NCI-H345 treated with DMSO at 0.1 percent for 48 hours (cell line): Measurements from ENCODE around the gene RPTOR.

Experiments used
- DNase-seq: peaks from one replicate; lab custom pipeline; 2025; ENCODE audit not compliant: unreplicated experiment; lab: John Stamatoyannopoulos, UW

Gene RPTOR

DNA sequence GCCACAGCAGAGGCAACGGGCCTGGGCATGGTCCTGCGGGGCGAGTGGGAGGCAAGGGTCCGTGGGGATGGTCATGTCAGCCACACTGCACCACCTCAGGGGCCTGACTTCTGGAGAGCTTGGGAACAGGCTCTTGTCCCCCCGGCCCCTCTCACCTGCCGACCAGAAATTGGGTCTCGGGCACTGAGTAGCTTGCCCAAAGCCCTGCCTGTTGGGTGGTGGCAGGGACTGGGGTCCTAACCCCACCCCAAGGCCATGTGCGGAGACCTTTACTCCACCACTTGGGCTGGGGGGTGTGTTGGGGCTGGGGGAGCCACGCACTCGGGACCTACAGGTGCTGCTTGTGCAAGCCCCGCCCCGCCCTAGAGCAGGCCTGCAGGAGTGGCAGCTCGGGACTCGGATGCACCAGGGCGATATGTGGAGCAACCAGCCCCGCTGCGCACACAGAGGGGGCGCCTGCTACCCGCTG is 422.8 kb downstream of the RPTOR start:
- DNase-seq: no peak

DNA sequence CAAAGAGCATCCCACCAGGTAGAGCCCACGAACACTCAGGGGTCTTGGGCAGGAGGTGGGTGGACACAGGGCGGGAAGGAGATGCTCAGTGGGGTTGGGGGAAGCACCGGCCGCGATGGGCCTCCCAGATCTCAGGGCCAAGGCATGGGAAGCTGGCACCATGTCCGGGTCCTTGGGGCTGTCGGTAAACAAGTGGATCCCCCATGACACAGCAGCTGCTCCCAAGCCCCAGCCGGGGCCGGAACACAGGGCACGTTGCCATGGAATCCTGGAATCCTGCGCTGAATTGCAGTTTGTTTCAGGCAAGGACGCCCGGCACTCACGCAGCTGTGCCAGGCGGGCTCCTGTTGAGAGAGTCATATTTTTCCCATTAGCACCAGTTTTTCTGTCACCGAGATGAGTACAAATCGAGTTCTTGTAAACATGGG is 424.0 kb downstream of the RPTOR start:
- DNase-seq: peak; percentile 67

DNA sequence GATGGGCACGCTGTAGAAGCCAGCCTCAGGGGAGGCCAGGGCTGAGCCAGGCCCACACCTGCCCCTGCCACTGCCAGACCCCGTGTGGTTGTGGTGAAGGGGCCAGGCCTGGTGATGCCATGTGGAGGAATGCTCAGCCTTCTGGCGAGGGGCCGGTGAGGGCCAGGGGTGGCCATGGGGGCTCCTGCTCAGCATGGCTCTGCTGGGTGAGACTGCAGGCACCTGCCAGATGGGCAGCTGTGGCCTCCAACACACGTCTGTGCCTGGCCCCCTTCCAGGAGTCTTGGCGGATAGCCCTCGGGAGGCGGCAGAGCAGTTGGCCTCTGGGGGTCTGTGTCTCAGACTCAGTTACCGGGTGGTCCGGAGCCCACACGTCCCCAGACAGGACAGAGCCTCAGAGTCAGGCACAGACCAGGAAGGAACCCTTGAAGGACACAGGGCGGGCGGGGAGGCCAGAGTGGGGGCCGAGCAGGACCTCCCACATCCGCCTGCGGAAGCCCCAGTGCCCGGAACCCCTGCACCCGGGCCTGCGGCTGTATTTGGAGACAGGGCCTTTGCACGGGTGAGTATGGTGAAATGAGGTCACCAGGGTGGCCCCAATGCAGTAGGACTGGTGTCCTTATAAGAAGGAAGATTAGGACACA is 424.5 kb downstream of the RPTOR start:
- no peak for DNase-seq

DNA sequence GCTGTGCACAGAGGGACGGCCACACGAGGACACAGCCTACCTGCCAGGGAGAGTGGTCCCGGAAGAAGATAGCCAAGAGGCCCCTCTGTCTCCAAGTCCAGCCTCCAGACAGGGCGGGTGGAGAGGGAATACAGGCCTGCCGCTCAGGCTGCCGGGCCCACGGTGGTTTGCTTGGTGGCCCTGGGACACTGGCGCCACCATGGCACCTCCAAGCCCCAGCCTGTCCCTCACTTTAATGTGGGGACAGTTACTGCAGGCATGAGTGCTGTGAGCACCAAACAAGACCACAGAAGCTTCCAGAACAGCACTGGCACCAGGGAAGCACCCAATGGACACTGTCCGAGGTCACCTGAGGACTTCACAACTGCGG is 425.0 kb downstream of the RPTOR start:
- no peak for DNase-seq

DNA sequence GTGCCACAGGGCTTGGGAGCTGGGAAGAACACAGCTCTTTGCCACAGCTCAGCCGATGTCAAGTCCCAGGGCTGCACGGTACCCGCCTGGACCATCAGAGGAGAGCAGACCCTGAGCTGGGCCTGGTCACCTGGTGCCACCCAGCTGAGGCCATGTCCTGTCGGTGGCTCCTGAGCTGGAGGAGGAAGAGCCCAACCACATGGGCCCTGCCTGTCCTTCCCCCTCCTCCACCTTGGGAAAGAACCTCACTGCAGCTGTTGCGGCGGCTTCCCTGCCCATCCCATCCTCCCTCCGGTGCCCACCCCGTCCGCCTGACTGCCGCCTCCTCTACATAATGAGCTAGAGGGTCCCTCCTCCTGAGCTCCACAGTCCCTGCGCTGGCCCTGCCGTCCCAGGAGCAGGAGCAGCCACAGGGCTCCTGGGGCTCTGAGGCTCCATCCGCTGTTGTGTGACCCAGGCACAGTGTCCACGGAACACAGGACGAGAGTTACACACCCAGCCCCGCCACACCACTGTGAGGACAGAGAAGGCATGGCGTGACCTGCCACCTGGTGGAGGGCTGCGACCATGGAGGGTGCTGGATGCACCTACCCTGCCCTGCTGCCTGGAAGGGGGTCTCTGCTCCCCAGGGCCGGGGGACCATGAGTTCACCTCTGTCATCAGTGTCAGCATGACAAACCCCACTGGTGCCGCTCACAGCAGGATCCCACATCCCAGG is 425.6 kb downstream of the RPTOR start:
- DNase-seq: no peak

DNA sequence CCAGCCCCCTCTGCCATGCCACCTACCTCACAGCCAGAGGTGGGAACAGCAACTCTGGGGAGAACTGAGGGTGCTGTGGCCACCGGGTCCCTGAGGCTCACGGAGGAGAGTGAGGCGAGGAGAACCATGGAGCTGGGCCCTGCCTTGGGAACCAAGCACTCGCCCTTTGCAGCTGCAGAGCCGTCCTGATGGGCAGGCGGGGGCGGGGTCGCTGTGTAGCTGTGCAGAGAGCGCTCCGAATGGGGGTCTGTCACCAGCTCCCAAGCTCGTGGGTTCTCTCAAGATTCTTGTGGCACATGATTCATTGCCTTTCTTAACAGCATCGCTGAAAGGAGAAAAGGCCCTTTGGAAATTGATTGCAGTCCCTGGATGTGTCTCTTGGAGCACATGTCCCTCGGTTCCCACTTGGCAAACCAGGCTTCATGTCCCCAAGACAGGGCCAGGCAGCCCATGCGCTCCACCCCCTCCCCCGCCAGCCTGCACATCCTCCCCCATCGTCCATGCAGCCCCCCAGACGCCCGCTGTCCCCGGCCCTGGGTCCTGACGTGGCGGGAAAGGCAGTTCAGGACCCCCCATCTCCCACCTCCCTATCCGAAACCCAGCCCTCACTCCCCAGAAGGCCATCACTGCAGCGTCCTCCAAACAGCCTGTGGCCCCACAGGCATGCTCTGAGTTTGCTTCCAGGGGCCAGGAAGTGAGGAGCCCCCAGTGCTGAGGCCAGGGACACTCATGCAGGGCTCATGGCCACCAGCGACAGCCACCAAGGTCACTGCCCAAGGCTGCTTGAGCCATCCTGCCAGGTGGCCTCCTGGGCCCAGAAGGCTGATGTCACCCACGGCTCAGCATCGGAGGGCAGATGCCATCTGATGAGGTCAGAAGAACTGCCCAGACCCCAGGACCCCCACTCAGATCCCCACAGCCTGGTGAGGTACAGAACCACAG is 426.4 kb downstream of the RPTOR start:
- no peak for DNase-seq

DNA sequence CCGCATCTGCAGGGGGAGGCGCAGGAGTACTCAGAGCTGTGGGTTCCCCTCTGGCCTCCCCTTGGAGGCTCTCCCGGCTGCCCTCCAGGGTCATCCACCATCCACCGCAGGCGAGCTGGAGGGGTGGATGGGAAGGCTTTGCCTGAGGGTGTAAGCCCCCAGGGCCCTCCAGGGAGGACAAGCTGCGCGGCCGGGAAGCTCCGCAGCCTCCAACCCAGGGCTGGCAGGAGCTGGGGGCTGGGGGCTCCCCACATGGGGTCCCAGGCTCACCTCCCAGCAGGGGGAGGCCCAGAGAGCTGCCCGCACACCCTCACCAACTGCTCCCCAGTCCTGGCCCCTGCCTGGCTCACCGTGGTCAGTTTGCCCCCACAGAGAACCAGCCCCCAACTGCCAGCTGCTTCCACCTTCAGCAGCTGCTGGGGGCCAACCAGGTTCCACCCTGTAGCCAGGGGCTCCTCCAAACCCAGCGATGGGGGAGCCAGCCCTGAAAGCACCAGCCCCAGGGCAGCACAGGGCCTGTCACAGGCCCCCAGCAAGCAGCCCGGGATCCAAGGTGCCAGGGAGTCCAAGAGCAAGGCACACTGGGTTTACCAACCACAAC is 427.2 kb downstream of the RPTOR start:
- no peak for DNase-seq

DNA sequence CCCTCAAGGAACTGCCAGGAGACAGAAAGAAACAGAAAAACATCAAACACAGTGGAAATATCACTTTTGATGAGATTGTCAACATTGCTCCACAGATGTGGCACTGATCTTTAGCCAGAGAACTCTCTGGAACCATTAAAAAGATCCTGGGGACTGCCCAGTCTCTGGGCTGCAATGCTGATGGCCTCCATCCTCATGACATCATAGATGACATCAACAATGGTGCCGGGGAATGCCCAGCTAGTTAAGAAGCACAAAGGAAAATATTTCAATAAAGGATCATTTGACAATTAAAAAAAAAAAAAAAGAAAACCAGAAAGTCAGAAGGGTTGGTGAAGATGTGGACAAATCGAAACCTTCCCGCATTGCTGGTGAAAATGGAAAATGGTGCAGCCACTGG is 432.1 kb downstream of the RPTOR start:
- no peak for DNase-seq

DNA sequence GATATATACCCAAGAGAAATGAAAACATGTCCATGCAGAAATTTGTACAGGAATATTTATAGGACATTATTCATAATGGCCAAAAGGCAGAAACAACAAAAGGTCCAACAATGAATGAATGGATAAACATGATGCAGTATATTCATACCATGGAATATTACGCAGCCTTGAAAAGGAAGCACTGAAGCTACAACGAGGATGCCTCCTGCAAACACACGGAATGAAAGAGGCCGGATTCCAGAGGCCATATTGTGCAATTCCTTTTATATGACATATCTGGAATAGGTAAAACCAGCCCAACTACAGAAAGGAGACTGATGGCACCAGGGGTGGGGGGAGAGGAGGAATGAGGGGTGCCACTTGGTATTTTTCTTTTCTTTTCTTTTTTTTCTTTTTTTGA is 432.5 kb downstream of the RPTOR start:
- DNase-seq: no peak

DNA sequence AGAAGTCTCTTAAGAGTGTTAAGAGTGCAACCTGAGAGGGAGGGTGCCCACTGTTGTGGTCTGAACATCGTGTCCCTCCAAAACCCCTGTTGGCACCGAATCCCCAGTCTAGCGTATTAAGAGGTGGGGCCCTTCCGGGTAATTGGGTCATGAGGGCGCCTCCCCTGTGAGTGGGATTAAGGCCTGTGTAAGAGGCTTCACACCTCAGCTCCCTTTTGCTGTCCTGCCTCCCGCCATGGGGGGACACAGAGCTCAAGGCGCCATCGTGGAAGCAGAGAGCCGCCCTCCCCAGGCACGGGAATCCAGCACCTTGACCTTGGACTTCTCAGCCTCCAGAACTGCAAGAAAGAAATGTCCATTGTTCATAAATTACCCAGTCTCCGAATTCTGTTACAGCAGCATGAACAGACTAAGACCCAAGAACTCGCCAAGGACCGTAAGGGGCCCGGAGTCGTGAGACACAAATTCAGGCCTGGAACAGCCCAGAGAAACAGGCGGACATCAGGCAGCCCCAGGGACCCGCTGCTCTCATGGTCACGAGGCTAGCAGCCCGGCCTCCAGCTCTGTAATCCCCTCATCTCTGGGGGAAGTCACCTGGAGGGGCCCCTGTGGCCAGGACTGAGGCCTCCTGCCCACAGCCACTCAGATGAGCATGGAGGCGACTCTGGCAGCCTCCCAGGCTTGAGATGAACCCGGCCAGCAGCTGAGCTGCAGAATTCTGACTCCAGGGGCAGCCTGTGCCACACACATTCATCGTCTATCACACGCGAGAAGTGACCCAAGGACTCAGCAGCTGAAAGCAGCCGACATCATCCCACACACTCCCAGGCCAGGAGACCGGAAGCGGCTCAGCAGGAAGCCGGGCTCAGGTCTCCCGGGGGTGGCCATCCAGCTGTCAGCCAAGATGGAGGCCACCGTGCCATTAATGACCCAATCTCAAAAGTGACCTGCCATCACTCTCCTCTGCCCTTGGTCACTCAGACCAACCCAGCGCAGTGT is 434.2 kb downstream of the RPTOR start:
- no peak for DNase-seq

DNA sequence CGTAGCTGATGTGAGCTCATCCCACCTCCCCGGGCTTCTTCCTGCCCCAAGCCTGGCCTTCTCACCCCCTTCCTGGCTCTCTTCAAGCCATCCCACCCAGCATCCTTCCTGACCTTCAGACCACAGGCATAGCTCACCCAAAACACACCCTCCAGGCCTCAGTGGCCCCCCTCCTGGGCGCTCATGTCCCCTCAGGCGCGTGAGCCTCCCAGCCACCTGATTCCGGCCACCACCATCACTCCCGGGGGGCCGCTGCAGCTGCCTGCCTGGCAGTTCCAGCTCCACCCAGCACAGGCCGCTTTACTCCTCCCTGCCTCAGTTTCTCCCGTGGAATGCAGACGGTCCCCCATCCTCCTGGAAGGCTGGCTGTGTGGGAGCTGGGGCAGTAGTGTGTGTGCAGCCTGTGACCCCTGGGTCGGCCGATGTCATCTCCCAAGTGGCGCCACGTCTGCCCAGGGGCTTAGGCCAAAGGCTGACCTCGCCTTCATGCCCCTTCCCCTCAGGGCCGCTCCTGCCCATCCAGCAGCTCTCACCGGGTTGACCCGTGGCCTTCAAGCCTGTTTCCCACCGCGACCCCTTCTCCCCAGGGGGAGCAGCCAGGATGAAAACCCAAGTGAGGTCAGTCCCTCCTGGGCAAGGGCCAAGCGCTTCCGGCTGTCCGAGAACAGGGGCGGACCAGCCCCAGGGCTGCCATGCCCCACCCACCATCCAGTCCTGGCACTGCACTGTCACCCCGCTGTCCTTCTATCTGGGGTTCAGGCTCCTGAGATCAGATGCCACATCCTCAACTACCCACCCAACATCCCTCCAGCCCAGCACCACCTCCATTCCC is 435.1 kb downstream of the RPTOR start:
- no peak for DNase-seq

DNA sequence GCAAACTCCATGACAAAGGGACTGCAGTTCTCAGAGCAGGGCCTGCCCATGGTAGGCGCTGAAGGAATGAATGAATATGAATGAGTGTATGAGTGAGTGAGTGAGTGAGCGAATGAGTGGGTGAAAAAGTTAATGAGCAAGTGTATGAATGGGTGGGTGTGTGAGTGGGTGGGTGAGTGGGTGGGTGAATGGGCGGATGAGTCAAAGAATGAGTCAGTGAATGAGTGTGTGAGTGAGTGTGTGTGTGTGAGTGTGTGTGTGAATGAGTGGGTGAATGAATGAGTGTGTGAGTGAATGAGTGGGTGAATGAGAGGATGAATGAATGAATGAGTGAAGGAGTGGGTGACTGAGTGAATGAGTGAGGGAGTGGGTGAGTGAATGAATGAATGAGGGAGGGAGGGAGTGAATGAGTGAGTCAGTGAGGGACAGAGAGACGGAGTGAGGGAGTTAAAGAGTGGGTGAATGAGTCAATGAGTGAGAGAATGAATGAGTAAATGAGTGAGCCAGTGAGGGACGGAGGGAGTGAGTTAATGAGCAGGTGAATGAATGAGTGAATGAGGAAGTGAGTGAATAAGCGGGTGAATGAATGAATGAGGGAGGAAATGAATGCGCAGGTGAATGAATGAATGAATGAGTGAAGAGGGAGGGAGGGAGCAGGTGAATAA is 435.9 kb downstream of the RPTOR start:
- DNase-seq: no peak

DNA sequence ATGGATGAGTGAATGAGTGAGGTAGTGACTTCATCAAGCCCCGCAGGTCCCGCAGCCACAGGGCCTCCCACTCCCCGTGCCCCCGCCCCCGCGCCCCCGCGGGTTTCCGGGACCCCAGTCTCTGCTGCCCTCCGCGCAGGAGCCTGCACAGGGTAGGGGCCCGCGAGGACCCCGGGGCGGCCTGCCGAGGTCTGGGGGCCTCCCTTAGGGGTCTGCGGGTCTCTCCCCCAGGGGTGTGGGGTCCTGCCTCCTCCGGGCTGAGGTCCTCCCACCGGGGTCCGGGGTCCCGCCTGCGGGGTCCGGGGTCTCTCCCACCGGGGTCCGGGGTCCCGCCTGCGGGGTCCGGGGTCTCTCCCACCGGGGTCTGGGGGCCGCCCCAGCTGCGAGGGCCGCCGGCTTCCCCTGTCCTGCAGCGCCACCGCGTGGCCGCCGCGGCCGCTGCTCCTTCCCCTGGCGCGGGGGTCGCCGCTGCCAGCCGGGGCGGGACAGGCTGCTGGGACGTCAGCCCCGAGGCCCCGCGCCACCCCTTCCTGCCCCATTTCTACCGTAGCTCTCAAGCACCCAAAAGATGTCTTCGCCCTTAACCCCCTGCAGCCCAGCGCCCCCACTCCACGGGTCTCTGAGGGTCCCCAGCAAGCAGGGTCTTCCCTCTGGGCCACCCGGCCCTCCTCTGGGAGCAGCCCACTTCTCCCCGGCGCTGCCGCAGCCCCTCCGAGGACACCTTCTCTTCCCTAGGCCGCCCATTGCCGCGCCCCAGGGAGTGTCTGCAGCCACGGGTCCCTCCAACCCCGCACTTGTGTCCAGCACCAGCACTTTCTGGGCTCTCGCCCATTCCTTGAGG is 436.6 kb downstream of the RPTOR start:
- DNase-seq: no peak

DNA sequence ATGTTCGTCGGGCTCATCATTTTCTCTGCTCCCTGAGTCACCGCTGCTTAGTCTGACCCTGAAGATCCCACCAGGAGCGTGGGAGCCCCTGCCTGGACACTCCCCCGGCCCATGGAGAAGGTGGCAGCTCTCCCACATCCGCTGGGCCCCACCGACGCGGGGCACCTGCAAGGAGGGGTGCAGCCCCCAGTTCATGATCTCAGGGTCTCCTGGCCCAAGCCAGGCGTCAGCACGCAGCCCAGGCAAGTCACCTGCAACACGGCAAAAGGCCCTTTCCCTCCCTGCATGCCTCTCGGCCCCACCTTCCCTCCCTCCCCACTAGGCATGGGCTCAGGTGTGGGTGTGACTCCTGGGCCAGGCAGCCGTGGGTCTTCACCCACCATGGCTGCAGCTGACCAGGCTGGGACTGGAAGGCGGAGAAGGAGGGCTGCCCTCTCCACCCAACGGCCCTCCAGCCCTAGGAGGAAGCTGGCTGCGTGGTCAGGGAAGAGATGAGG is 437.3 kb downstream of the RPTOR start:
- no peak for DNase-seq

DNA sequence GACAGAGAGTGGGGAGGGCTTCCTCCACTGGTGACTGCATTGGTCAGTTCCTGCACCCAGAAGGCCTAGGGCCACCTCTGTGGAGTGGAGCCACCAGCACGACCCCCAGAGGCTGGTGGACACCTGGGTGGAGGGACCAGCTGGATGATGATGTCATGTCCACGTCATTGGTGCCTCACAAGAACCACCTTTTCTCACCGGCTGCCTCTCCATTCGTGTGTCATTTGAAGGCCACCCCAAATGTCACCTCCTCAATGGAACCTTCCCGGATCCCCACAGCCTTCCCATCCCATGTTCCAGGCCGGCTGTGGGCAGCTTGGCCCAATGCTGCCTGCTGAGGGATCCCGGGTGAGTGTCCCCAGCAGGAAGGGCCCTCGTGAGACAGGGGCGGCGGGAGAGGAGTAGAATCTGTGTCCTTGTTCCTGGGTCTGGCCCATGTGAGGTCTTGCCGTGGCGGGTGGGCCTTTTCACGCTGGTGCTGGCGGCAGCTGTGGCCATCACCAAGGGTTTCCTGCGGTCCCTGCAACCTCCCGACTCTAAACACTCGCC is 437.9 kb downstream of the RPTOR start:
- no peak for DNase-seq

DNA sequence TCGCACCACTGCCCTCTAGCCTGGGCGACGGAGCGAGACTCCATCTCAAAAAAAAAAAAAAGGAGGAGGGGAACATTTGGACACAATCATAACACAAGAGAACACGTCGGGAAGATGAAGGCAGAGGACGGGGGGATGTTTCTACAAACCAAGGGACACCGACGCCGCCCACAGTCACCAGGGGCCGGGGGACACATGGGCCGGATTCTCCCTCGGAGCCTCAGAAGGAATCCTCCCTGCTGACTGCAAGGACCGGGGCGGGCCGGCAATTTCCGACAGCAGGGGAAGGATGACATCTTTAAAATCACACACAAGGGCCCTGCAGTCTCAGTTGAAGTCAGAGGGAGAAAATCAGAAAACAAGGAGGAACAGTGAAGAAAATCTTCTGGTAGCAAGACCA is 438.9 kb downstream of the RPTOR start:
- DNase-seq: no peak

DNA sequence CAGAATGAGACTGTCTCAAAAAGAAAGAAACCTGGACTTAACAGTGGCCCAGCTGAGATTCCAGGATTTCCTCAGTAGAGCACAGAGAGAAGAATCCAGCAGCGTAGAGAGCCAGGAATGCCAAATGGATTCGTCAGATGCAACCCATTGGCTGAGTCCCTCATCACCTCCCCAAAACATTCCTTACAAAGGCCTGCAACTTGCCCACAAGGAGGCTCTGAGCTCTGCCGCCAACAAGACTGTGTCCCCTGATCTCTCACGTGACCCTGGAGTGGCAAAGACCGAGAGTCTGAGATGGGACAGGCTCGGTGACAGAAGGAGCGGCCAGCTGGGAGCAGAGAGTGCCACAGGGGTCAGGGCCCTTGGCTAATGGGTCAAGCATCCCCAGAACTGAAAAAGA is 440.1 kb downstream of the RPTOR start:
- no peak for DNase-seq
